ENCODE results near the gene FBN1.

The FBN1 gene

GRCh38 chr15:48622237-48622636, 23.3 kb downstream of the FBN1 start:
- DNase-seq (ENCODE audit: low spot score), result no peak

- DNase-seq (ENCODE audit: low spot score), result no peak
Observed at GRCh38 chr15:48619446-48619845, 26.1 kb downstream of the FBN1 start.

DNA sequence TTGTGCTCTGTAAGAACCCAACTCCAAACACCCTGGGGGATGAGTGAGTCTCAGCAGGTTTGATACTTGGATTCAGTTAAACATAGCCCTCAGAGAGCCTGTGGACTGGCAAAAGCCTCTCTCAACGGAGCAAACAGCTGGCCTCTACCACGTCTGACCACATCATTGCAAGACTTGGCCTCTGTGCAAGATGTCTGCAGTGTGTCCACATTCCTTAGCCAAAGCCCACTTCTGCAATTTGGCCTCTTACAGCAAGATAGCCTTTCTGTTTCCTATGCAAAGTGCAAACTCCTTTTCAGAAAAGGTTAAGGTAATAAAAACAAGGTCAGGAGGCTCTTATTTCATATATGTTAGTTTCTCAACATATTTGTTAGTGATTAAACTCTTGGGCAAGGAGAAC, 27.9 kb downstream of the FBN1 start:
- DNase-seq (ENCODE audit: low spot score), result no peak

GRCh38 chr15:48616216-48616615, 29.3 kb downstream of the FBN1 start:
- no peak for DNase-seq (ENCODE audit: low spot score)

- DNase-seq (ENCODE audit: low spot score), result no peak
Observed at GRCh38 chr15:48614051-48614450, 31.5 kb downstream of the FBN1 start.

DNA sequence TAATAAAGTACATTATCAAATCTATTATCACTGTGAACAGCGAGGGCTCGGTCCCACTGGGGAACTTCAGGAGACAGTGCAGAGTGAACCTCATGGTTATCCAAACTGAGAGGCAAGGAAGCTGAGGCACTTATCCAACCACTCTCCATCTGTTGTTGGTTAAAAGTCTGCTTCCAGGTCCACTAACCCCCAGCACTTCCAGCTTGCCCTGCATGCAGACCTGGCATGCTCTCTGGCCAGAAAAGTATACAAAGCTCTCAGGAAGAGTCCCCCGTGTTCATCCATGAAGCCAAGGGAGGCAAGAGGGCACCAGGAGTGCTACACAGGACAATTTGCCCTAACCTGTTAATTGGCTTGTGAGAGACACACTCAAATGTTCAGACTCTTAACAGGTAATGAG, 36.0 kb downstream of the FBN1 start:
- DNase-seq (ENCODE audit: low spot score), result no peak

DNA sequence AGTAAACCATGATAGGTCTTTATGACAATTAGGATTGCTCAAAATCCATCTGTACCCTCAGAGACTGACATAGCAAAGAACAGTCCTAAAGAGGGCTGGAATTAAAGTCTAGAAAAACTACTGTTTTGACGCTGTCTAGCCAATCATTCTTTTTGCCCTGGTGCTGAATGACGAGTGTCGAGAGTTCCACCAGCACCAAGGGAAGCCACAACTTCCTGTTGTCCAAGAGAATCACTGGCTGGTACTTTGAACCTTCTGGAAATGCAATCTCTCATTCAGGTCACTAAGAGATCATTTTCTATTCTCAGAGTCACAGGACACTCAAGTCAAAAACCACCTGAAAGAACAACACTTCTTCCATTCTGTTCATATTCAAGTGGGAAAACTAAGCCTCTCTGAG, 37.7 kb downstream of the FBN1 start:
- no peak for DNase-seq (ENCODE audit: low spot score)

DNA sequence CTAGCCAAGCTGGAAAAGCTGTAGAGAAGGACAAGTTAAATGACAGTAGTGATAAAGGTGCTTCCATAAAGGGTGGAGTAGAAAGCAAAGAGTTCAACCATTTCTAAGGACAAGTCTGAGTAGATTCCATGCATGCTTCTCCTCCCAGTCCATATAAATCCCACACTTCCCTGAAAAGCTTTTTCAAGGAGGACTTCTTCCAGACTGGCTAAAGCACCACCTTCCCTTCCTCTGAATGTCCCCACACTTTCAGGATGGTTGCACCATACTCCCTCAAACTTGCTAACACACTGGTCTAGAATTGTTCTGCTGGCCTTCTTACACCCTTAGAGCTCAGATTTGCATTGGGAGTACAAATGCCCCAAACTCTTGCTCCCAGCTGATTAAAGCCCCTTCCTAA, 40.9 kb downstream of the FBN1 start:
- no peak for DNase-seq (ENCODE audit: low spot score)

GRCh38 chr15:48603922-48604321, 41.6 kb downstream of the FBN1 start:
- DNase-seq (ENCODE audit: low spot score), result no peak

DNA sequence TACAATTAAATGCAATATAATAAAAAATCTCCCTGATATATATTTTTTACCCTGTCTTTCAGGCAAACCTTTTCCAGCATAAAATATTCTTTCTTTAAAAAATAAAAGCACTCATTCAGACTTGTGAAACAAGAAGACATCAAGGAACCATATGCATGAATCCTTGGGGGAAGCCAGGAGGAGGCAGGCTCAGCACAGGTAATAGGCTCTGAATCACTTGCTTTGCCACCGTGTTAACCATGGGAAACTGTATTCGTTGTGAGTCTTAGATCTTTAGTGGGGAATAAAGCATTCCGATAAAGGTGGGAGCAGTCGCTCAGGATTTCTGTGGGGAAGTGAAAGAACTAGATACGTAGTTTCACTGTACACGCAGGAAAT, 42.4 kb downstream of the FBN1 start:
- no peak for DNase-seq (ENCODE audit: low spot score)

DNA sequence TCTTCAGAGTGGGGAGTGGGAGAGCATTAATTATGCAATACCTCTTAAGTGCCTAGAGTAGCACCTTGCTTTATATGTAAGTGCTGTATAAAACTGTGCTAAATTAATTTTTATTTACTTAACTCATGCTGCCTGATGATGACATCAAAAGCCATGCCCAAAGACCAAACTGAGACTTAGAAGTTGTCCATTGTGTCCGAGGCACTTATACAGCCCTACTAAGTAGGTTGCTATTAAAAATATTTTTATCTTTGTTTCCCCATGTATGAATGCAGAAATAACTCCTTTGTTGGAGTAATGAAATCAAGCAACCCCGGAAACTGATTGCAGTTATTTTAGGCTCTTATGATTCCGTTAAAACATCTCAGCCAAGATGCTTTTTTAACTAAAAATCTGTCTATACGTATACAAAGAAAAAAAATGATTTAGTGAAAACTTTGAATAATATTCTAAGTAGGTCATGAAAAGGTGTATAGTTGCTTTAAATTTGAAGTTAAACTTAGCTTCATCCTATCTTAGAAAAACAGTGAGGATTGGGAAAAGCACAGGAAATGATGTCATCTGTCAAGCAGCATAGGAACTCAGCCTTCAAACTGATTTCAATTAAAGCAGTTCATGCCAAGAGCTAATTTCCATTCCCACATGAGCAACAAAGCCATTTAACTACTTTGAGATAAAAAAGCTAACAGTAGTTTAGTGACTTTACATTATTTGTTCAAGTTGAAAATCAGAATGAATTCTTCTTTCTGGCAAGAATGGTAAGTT, 43.0 kb downstream of the FBN1 start:
- no peak for DNase-seq (ENCODE audit: low spot score)

DNA sequence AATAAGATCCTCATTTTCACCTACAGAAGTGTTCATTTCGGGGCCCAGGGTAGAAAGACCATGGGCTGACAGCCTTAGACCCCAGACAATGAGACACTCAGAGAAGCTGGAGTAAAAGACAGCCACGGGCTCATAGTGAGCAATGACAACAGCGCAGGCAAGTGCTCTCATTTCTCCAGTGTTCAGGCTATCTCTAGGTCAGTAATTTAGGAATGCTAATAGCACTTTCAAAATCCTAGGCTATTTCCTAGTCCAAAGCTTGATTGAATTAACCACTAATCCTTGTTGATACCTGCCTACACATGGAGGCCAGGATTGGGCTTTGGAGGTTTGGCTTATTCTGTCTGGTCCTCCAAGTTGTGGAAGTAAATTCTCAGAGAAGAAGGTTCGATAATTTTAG, 44.4 kb downstream of the FBN1 start:
- no peak for DNase-seq (ENCODE audit: low spot score)

DNA sequence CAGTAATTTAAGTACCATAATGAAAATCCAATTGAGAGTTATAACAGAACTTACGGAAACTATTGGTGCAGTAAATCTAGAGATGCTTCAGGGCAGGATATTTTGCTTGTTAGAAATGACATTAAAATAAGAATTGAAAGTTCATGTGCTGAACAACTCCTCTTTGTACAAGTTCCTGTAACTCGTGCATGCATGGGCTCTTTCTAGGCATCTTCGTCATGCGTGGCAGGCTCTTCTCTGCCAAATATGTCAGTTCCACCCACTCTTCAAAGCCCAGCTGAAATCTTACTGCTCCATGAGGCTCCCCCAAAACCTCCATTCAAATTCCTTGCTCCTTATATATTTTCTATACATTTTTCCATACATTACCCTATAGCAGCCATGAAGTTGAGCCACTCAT, 48.7 kb downstream of the FBN1 start:
- DNase-seq (ENCODE audit: low spot score), result no peak

DNA sequence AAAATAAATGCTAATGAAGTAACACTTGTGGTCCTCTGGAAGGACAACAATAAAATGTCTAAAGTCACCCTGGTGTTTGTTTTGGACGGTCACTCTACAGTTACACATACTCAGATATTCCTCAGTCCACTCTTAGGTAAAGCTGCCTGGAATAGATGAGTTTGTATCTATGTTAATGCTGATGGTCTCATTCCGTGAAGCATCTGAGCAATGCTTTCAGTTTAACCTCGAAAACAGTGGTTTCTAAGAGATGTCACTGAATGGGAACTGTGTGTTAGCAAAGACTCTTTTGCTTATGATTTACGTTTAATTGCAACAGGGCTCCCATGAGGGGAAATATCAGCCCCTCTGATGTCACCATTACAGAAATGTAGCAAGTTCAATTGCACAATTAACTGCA, 49.1 kb downstream of the FBN1 start:
- DNase-seq (ENCODE audit: low spot score), result no peak

DNA sequence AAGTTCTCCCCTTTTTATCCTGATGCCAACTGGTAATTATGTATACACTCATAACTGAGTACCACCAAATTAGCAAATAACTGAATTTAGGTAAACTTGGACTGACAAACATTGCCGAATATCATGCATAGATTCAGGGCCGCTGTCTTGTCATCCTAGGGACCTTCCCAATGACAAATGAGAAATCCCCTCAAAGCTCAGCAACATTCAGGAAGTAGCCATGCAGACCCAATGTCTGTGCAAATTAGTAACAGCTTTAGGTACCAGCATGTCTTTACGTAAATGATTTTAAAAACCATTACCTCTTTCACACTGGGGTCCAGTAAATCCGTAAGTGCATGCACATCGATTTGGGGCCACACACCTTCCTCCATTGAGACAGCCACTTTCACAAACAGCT, 49.5 kb downstream of the FBN1 start:
- no peak for DNase-seq (ENCODE audit: low spot score)

DNA sequence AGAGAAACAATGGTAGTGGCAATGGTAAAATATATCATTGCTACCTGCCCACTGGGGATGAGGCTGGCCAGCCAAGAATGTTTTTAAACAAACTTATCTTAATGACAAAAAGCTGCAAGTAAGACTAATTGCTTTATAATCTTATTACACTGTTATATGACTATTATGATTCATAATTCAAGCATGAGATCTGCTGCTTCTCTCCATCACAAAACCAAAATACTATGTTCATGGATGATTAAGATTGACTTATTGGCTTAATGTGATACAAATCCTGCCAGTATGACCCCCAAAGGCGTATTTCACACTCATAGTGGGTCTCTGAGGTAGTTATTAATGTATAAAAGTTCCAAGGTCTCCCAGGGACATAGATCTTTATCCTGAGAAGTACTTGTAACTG, 52.6 kb downstream of the FBN1 start:
- DNase-seq (ENCODE audit: low spot score), result no peak

GRCh38 chr15:48592221-48592731, 53.2 kb downstream of the FBN1 start:
- DNase-seq (ENCODE audit: low spot score), result no peak

- no peak for DNase-seq (ENCODE audit: low spot score)
Observed at GRCh38 chr15:48590723-48591122, 54.8 kb downstream of the FBN1 start.

GRCh38 chr15:48584812-48585563, 60.5 kb downstream of the FBN1 start:
- DNase-seq (ENCODE audit: low spot score), result no peak

GRCh38 chr15:48584090-48584811, 61.3 kb downstream of the FBN1 start:
- no peak for DNase-seq (ENCODE audit: low spot score)

DNA sequence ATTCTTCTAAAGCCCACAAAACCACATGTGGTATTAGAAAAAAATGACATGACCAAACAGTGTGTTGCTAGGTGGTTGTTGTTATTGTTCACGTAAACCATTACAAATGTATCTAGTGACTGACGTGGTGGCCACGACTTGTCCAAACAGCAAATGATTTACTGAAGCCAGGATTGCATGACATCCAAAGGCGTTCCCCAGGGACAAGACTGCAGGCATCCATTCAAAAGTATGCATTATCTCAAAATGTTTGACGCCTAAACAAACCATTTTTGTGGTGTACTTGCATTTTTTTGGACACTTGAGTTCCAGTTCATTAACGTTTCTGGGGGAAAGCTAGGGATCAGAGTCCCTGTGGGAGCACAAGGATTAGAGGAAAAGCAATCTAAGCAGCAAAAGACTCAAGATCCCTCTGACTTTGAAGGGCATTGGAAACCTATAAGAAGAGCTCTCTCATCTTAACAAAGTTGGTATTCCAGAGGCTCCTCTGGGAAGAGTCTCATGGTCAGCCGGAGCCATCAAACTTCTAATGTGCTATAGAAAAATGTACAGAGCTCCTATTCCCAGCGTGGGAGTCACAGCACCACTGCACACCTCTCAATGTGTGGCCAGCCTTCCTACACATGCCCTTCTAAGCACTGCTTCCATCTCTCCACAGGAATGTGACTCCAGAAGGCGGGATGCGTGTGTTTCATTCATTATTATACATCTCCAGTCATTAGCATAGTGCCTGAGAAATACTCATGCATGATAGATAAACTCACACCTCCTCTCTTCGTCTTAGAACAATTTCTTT, 62.9 kb downstream of the FBN1 start:
- no peak for DNase-seq (ENCODE audit: low spot score)

- no peak for DNase-seq (ENCODE audit: low spot score)
Observed at GRCh38 chr15:48581219-48581618, 64.3 kb downstream of the FBN1 start.
